ENCODE measurements around the gene RBM19.

The RBM19 gene

GRCh38 chr12:113990250-113991223, 24.4 kb upstream of the RBM19 start:
- DNase-seq (ENCODE audit: low read depth, low spot score), result no peak
- H3K4me3 ChIP-seq (ENCODE audit: low read length), result no peak overlapping the region

DNA sequence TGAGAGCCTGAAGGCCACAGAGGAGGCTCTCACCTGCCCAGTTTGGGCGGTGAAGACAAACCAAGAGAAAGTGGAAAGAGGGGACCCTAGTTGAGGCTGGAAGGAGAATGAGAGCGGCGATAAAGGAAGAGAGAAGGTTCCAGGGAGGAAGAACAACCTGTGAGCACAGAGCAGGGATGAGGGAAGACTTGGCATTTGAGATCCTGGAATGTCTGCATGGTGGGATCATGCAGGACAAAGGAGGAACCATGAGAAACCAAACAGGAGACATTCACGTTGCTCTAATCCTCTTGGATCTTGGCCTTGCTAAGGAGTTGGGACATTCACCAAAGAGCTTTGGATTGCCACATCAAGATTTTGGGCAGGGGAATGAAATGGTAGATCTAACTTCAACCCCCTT, 22.9 kb upstream of the RBM19 start:
- no peak for DNase-seq (ENCODE audit: low read depth, low spot score)

DNA sequence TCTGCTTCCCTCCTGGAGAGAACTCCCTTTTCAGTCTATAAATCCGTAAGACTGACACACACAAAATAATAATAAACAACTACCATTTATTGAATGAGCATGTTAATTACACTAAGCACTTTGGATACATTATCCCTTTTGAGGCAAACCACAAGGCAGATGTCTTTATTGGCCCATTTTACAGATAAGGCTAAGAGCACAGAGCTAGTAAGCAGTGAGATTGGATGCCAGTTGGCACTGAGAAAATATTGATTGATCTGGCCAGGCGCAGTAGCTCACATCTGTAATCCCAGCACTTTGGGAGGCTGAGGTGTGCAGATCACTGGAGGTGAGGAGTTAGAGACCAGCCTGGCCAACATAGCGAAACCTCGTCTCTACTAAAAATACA, 21.9 kb upstream of the RBM19 start:
- H3K4me3 ChIP-seq (ENCODE audit: low read length), result no peak overlapping the region
- DNase-seq (ENCODE audit: low read depth, low spot score), result no peak

More for the DNA sequence above, 22.9 kb upstream of the RBM19 start:
- H3K4me3 ChIP-seq (ENCODE audit: low read length), result no peak overlapping the region

GRCh38 chr12:113987261-113988063, 21.3 kb upstream of the RBM19 start:
- no peak overlapping the region for H3K4me3 ChIP-seq (ENCODE audit: low read length)
- no peak for DNase-seq (ENCODE audit: low read depth, low spot score)

DNA sequence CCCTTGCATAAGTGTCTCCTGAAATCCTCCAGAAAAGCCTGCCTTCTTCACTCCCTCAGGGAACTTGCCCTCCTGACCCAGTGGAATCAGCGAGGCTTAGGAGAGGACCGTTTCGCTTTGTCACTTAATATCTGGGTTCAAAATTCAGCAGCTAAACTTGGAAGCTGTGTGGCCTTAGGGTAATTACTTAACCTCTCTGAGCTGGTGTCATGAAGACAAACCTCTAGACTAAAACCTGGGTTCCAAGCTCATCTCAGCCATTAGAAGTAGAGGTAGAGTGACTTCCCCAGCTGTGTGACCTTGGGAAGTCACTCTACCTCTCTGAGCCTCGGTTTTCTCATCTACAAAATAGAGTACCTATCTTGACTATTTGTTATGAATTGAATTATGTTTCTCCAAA, 18.3 kb upstream of the RBM19 start:
- no peak for DNase-seq (ENCODE audit: low read depth, low spot score)
- H3K4me3 ChIP-seq (ENCODE audit: low read length), result no peak overlapping the region

- no peak for DNase-seq (ENCODE audit: low read depth, low spot score)
- no peak overlapping the region for H3K4me3 ChIP-seq (ENCODE audit: low read length)
These were observed 17.8 kb upstream of the RBM19 start for GRCh38 chr12:113983777-113984448.

GRCh38 chr12:113983265-113983664, 17.1 kb upstream of the RBM19 start:
- DNase-seq (ENCODE audit: low read depth, low spot score), result no peak
- H3K4me3 ChIP-seq (ENCODE audit: low read length), result no peak overlapping the region

- H3K4me3 ChIP-seq (ENCODE audit: low read length), result no peak overlapping the region
- no peak for DNase-seq (ENCODE audit: low read depth, low spot score)
These were observed 15.8 kb upstream of the RBM19 start for GRCh38 chr12:113981876-113982275.

DNA sequence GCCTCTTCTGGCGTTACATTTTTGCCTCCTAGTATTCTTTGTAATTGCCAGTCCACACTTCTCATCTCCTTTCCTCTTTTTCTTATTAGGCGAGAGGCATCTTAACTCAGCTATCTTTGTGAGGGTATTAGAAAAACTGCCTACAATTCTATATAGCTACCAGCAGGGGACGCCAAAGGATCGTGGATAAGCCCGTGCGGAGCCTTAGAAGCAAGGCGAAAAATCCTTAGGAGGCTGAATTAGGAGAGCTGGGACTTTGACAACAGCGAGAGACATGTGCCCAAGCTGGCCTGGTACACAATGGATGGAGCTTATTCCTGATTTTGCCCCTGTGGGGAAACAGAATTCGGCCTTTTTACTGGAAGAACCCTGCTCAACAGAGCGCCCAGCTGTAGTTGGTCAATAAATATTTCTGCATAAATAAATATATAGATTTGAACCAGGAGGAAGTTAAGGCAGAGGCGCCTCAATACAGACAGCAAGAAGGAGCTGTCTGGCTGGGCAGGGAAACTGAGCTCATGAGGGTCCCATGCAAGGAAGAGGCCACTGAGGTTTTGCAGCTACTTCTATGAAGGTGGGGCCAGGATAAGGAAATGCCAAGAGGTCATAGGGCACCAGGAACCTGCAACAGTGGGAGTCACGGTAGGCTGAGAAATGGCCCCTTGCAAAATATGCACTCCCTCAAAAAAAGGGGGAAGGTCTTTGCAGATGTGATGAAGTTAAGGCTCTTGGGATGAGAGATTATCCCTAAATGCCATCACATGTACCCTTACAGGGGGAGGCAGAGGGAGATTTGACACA, 14.6 kb upstream of the RBM19 start:
- H3K4me3 ChIP-seq (ENCODE audit: low read length), result no peak overlapping the region
- peak; percentile 47 for DNase-seq (ENCODE audit: low read depth, low spot score)

- no peak for DNase-seq (ENCODE audit: low read depth, low spot score)
- H3K4me3 ChIP-seq (ENCODE audit: low read length), result no peak overlapping the region
These were observed 13.9 kb upstream of the RBM19 start for GRCh38 chr12:113980054-113980453.

- no peak for DNase-seq (ENCODE audit: low read depth, low spot score)
- no peak overlapping the region for H3K4me3 ChIP-seq (ENCODE audit: low read length)
These were observed 12.0 kb upstream of the RBM19 start for GRCh38 chr12:113978080-113978479.

DNA sequence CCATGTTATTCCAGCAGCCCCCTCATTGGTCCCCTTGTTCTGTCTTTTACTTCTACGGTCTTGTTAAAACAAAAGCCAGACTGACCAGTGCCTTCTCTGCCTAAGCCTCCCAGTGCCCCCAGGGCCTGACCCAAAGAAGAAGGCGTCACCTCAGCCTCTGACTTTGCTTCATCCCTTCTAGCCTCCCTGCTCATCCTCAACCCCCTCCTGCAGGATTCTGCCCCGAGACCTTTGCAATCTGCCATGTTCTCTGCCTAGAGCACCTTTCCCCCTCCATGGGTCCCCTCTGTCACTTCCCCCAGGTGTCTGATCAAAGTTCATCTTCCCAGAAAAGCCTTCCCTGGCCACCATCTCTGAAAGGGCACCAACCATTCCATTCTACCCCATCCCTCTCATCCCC, 7.9 kb upstream of the RBM19 start:
- DNase-seq (ENCODE audit: low read depth, low spot score), result no peak
- H3K4me3 ChIP-seq (ENCODE audit: low read length), result no peak overlapping the region

GRCh38 chr12:113973109-113973904, 7.2 kb upstream of the RBM19 start:
- DNase-seq (ENCODE audit: low read depth, low spot score), result no peak

DNA sequence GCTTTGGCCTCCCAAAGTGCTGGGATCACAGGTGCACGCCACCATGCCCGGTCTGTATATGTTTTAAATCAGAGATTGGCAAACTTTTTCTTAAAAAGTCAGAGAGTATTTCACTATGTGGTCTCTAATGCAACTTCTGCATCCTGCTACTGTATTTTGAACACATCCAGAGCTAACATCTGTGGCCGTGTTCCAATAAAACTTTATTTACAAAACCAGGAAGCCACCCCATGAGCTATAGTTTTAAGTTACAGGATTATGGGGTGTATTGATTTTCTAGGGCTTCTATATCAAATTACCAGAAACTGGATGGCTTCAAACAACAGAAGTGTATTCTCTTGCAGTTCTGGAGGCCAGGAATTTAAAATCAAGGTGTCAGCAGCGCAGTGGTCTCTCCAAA, 5.3 kb upstream of the RBM19 start:
- H3K4me3 ChIP-seq (ENCODE audit: low read length), result no peak overlapping the region
- DNase-seq (ENCODE audit: low read depth, low spot score), result no peak

More at GRCh38 chr12:113973109-113973904, 7.2 kb upstream of the RBM19 start:
- H3K4me3 ChIP-seq (ENCODE audit: low read length), result no peak overlapping the region

DNA sequence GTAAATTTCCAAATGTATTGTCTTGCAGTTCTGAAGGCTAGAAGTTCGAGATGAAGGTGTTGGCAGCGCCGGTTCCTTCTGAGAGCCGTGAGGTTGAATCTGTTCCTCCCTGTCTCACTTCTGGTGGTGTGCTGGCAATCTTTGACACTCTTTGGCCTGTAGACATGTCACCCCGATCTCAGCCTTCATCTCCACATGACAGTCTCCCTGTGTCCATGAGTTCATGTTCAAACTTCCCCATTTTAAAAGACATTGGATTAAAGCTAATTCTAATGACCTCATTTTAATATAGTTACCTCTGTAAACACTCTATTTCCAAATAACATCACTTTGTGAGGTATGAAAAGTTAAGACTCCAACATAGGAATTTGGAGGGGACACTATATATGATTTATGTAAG, 4.1 kb upstream of the RBM19 start:
- no peak for DNase-seq (ENCODE audit: low read depth, low spot score)
- H3K4me3 ChIP-seq (ENCODE audit: low read length), result no peak overlapping the region

DNA sequence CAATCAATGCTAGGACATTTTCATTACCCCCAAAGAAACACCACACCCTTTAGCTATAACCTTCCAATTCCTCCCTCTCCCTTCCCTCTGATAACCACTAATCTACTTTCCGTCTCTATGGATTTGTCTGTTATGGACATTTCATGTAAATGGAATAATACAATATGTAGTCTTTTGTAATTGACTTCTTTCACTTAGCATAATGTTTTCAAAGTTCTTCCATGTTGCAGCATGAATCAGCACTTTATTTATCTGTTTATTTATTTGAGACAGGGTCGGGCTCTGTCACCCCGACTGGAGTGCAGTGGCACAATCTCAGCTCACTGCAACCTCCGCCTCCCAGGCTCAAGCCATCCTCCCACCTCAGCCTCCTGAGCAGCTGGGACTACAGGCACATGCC, 1.2 kb upstream of the RBM19 start:
- no peak for DNase-seq (ENCODE audit: low read depth, low spot score)
- H3K4me3 ChIP-seq (ENCODE audit: low read length), result no peak overlapping the region

DNA sequence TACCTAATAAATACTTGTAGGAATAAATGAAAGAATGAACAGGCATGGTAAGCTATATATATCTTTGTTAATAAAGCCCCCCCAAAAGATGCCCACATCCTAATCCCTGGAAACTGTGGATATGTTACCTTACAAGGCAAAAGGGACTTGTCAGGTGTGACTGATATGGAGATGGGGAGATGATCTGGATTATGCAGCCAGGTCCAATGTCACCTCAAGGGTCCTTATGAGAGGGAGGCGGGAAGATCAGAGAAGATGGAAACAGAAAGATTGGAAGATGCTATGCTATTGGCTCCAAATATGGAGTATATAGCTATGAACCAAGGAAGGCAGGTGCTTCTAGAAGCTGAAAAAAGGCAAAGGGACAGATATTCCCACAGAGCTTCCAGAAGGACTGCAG, 3.4 kb downstream of the RBM19 start:
- DNase-seq (ENCODE audit: low read depth, low spot score), result no peak
- H3K4me3 ChIP-seq (ENCODE audit: low read length), result no peak overlapping the region

All from Jurkat, Clone E6-1 (cell line).